ENCODE data around the gene RIIAD1.
"Not testable (repeated sequence)": the region's sequence is repeated elsewhere in the genome, so short reads cannot be mapped to it uniquely, and the experiment has no call there.

Gene RIIAD1

GRCh38 chr1:151720974-151721787 lies at the start of gene RIIAD1:
TSS of gene RIIAD1 (plus strand) at chr1:151721522. CDS start at chr1:151721537, 15 bp downstream.
- peak; percentile 18 to 25 for DNase-seq

- no peak for DNase-seq
These were observed 47.9 kb upstream of the RIIAD1 start for GRCh38 chr1:151673407-151673806.

- DNase-seq: no peak
These were observed 40.9 kb upstream of the RIIAD1 start for GRCh38 chr1:151680391-151680790.

- DNase-seq: no peak
These were observed 40.5 kb upstream of the RIIAD1 start for GRCh38 chr1:151680826-151681225.

GRCh38 chr1:151681923-151682322 lies 39.4 kb upstream of the RIIAD1 start:
- DNase-seq: no peak

GRCh38 chr1:151682901-151683300 lies 38.4 kb upstream of the RIIAD1 start:
- DNase-seq: not testable (repeated sequence)

- no peak for DNase-seq
These were observed 37.2 kb upstream of the RIIAD1 start for GRCh38 chr1:151684128-151684527.

- DNase-seq: no peak
These were observed 34.8 kb upstream of the RIIAD1 start for GRCh38 chr1:151686561-151686960.

- DNase-seq: no peak
These were observed 31.8 kb upstream of the RIIAD1 start for GRCh38 chr1:151689494-151689893.

- no peak for DNase-seq
These were observed 29.1 kb upstream of the RIIAD1 start for GRCh38 chr1:151692226-151692625.

GRCh38 chr1:151693057-151693651 lies 28.2 kb upstream of the RIIAD1 start:
- no peak for DNase-seq

- DNase-seq: no peak
These were observed 19.8 kb upstream of the RIIAD1 start for GRCh38 chr1:151701515-151701914.

- no peak for DNase-seq
These were observed 18.4 kb upstream of the RIIAD1 start for GRCh38 chr1:151702936-151703335.

GRCh38 chr1:151703813-151704212 lies 17.5 kb upstream of the RIIAD1 start:
- no peak for DNase-seq

GRCh38 chr1:151704246-151704645 lies 17.1 kb upstream of the RIIAD1 start:
- no peak for DNase-seq

- DNase-seq: no peak
These were observed 16.2 kb upstream of the RIIAD1 start for GRCh38 chr1:151705146-151705545.

- DNase-seq: no peak
These were observed 15.4 kb upstream of the RIIAD1 start for GRCh38 chr1:151705753-151706463.

- DNase-seq: no peak
These were observed 14.6 kb upstream of the RIIAD1 start for GRCh38 chr1:151706464-151707415.

GRCh38 chr1:151707541-151708065 lies 13.7 kb upstream of the RIIAD1 start:
- DNase-seq: no peak

- DNase-seq: no peak
These were observed 12.4 kb upstream of the RIIAD1 start for GRCh38 chr1:151708891-151709290.

GRCh38 chr1:151710187-151710840 lies 11.0 kb upstream of the RIIAD1 start:
- DNase-seq: peak; percentile 24 to 25
